ENCODE results near the gene RBMS1. TPM values are rescaled to one million over a fixed set of nuclear protein-coding genes. Genes with fewer than 3 reads are reported as not detected.

RBMS1 gene
- total and polyA plus RNA-seq, 2 of the 13 experiments (the other 11 are each of a cell fraction or from before 2014, with no cell fraction given) = 55.5 to 110 TPM

DNA sequence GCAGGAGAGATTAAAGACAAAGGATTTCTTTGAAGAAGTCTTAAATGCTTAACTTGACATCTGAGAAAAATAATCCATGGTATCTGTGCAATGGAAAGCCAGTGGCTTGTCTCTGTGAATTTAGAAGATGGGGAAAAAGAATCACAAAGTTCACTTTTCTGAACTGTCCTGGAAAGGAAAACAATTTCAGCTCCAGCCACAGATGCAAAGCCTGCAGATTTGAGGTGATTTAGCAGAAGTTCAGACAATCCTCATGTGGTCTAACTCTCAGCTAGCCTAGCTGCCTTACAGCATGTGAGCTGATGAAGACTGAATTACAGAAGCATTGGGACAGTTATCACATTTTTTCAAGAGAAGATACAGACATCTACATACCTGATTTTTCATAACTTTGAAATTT is 166.8 kb downstream of the RBMS1 start:
- ChIA-PET POLR2A (no interaction called here), CTCF (ENCODE audit: low intra/inter-chr PET ratio, low total read pairs) (no interaction called here)
- ATAC-seq (no peak), DNase-seq (ENCODE audit: low spot score) (no peak), FAIRE-seq (no peak)
- H3K9me3 ChIP-seq (ENCODE audit: low read length) = no peaks in the 10 kb centered on the region
- H3K4me3 ChIP-seq (replicated peaks in 1 of 3; ENCODE audit: insufficient read depth in 1 of 3, low read depth in 2 of 3, low read length in 3 of 3) = no peak overlapping the region
- peaks cover 42% of the 10 kb centered on the region for H3K4me1 ChIP-seq (ENCODE audit: insufficient read depth, low read length)
- no peak for TF ChIP-seq MAFF (IDR thresholded peaks at IDR 0.05; ENCODE audit: low read depth, low read length)
- no peak for TF ChIP-seq ZNF446 (CRISPR knock-in tag; IDR thresholded peaks at IDR 0.05)
- TF ChIP-seq CENPX (CRISPR knock-in tag; IDR thresholded peaks at IDR 0.05) = no peak
- no peak for TF ChIP-seq ZNF766 (CRISPR knock-in tag; IDR thresholded peaks at IDR 0.05; ENCODE audit: borderline replicate concordance)
- TF ChIP-seq MED1 (CRISPR knock-in tag; IDR thresholded peaks at IDR 0.05) = no peak
- no peak for TF ChIP-seq CENPT (CRISPR knock-in tag; IDR thresholded peaks at IDR 0.05; ENCODE audit: low read depth)
- no peak for TF ChIP-seq NFE2L2 (IDR thresholded peaks at IDR 0.05; ENCODE audit: low read length)
- TF ChIP-seq GTF3A (CRISPR knock-in tag; conservative IDR thresholded peaks at IDR 0.05) = no peak
- no peak for TF ChIP-seq SP140L (CRISPR knock-in tag; IDR thresholded peaks at IDR 0.05; ENCODE audit: borderline replicate concordance)
- no peak for TF ChIP-seq NONO (IDR thresholded peaks at IDR 0.05)
- TF ChIP-seq NONO (CRISPR knock-in tag; conservative IDR thresholded peaks at IDR 0.05) = no peak
- no peaks in the 10 kb centered on the region for H3K27me3 ChIP-seq (ENCODE audit: control insufficient read depth in 1 of 2, insufficient read depth in 2 of 2, low read length in 2 of 2)
- peaks cover 15% of the 10 kb centered on the region for H3K79me2 ChIP-seq (ENCODE audit: insufficient read depth, low read length)
- H2AFZ ChIP-seq (ENCODE audit: low read length) = no peak overlapping the region
- no TSS peak for BruUV-seq (replicated peaks)
- no peaks in the 10 kb centered on the region for H3K36me3 ChIP-seq (replicated peaks in 1 of 2; ENCODE audit: control insufficient read depth in 1 of 2, insufficient read depth in 2 of 2, low read length in 2 of 2)
- H3K4me2 ChIP-seq (ENCODE audit: low read depth, low read length) = no peak overlapping the region
- H3K27ac ChIP-seq (ENCODE audit: extremely low read length, insufficient read depth, low read length) = no peak overlapping the region
- in situ Hi-C loops (cut with HindIII; ENCODE audit: extremely low pct_ligation_motif_present, low pct_unique_long_range_greater_than_20kb) (no loop called here), intact Hi-C loops (cut with micrococcal nuclease; ENCODE audit: unreplicated experiment) (no loop called here)
- H3K9ac ChIP-seq (ENCODE audit: insufficient read depth, low read depth, low read length) = no peak overlapping the region
- H4K20me1 ChIP-seq (ENCODE audit: insufficient read depth, low read length) = peaks cover 42% of the 10 kb centered on the region

DNA sequence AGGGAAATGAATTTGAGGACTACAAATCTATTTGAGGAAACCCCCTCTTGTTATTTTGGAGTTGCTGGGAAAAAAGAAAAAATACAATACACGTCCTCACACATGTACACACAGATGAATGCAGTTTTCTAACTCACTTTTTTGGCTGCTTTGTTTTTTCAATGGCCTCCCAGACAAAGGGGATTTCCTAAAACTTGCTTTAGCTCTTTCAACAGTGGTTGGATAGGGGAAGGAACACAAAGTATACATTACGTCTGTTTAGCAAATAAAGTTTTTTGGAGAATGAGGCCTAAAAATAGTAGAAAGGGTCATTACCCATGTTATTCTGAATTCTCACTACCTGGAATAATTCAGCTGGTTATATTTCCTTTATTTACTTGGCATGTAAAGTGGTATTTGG is 168.2 kb downstream of the RBMS1 start:
- DNase-seq (ENCODE audit: low spot score) = no peak
- no TSS peak for BruUV-seq (replicated peaks)
- peaks cover 42% of the 10 kb centered on the region for H3K4me1 ChIP-seq (ENCODE audit: insufficient read depth, low read length)
- no peaks in the 10 kb centered on the region for H3K36me3 ChIP-seq (replicated peaks in 1 of 2; ENCODE audit: control insufficient read depth in 1 of 2, insufficient read depth in 2 of 2, low read length in 2 of 2)
- H2AFZ ChIP-seq (ENCODE audit: low read length) = no peak overlapping the region
- peak overlapping the region; percentile 33 for H3K27ac ChIP-seq (ENCODE audit: extremely low read length, insufficient read depth, low read length)
- ATAC-seq = no peak
- 92% methylated on average over 2 of the region's 2 CpGs for WGBS (ENCODE audit: low lambda C conversion rate)
- H3K9ac ChIP-seq (ENCODE audit: insufficient read depth, low read depth, low read length) = no peak overlapping the region
- intact Hi-C loops (cut with micrococcal nuclease; ENCODE audit: unreplicated experiment) (loop anchor here (2.0 kb wide), 1 partner anchor 167 kb away; the partner anchor contains the start of gene RBMS1), in situ Hi-C loops (cut with HindIII; ENCODE audit: extremely low pct_ligation_motif_present, low pct_unique_long_range_greater_than_20kb) (no loop called here)
- POLR2A ChIA-PET = interaction anchor here (1.7 kb wide), 1 partner anchor 56 kb away, joined by 4 read pairs; no protein-coding TSS in a partner anchor
- H3K4me2 ChIP-seq (ENCODE audit: low read depth, low read length) = peak overlapping the region; percentile 32
- no peak for FAIRE-seq
- H3K27me3 ChIP-seq (ENCODE audit: control insufficient read depth in 1 of 2, insufficient read depth in 2 of 2, low read length in 2 of 2) = no peaks in the 10 kb centered on the region
- H3K4me3 ChIP-seq (replicated peaks in 1 of 3; ENCODE audit: insufficient read depth in 1 of 3, low read depth in 2 of 3, low read length in 3 of 3) = no peak overlapping the region
- CTCF ChIA-PET (ENCODE audit: low intra/inter-chr PET ratio, low total read pairs) = interaction anchor here (2.0 kb wide), 1 partner anchor 645 kb away, joined by 7 read pairs; no protein-coding TSS in a partner anchor
- H3K79me2 ChIP-seq (ENCODE audit: insufficient read depth, low read length) = peaks cover 15% of the 10 kb centered on the region
- H3K9me3 ChIP-seq (ENCODE audit: low read length) = no peaks in the 10 kb centered on the region
- H4K20me1 ChIP-seq (ENCODE audit: insufficient read depth, low read length) = peaks cover 42% of the 10 kb centered on the region
- TF ChIP-seq HNRNPUL1 (IDR thresholded peaks at IDR 0.05; ENCODE audit: low read depth, low read length) = no peak
- TF ChIP-seq, protein P1, sequence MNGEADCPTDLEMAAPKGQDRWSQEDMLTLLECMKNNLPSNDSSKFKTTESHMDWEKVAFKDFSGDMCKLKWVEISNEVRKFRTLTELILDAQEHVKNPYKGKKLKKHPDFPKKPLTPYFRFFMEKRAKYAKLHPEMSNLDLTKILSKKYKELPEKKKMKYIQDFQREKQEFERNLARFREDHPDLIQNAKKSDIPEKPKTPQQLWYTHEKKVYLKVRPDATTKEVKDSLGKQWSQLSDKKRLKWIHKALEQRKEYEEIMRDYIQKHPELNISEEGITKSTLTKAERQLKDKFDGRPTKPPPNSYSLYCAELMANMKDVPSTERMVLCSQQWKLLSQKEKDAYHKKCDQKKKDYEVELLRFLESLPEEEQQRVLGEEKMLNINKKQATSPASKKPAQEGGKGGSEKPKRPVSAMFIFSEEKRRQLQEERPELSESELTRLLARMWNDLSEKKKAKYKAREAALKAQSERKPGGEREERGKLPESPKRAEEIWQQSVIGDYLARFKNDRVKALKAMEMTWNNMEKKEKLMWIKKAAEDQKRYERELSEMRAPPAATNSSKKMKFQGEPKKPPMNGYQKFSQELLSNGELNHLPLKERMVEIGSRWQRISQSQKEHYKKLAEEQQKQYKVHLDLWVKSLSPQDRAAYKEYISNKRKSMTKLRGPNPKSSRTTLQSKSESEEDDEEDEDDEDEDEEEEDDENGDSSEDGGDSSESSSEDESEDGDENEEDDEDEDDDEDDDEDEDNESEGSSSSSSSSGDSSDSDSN (CRISPR knock-in tag; IDR thresholded peaks at IDR 0.05) = no peak
- TF ChIP-seq, protein P2, sequence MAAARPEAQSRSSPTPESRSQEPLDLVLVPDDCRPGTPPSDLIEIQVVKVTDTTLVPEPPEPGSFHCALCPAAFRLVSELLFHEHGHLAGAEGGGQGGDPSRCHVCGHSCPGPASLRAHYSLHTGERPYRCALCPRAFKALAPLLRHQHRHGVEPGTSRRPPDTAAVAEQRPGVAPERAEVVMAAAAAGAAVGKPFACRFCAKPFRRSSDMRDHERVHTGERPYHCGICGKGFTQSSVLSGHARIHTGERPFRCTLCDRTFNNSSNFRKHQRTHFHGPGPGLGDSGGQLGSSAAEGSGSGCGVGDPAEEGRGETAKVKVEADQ (CRISPR knock-in tag; IDR thresholded peaks at IDR 0.05; ENCODE audit: borderline replicate concordance) = no peak
- no peak for TF ChIP-seq ZBTB8A (CRISPR knock-in tag; IDR thresholded peaks at IDR 0.05; ENCODE audit: borderline replicate concordance, low read depth)
- no peak for TF ChIP-seq PTBP1 (IDR thresholded peaks at IDR 0.05; ENCODE audit: low read depth, low read length, poor library complexity, severe bottlenecking)
- TF ChIP-seq NFYB (CRISPR knock-in tag; IDR thresholded peaks at IDR 0.05) = no peak

Measured in HepG2 (cell line).